Liver (tissue), 9 donors: ENCODE data around the gene LRRC72. TPM values are rescaled to one million over a fixed set of nuclear protein-coding genes. Genes with fewer than 3 reads are reported as not detected.

Experiments used
- DNase-seq: peaks from one replicate; pipeline ENCODE4 v3.0.0-alpha.2; 2017; ENCODE audit warnings: low spot score
- H3K27ac ChIP-seq, 2 donors: one replicate each; pipeline ENCODE4 v1.7.0; 2013; ENCODE audit warnings: inconsistent platforms in 2 of 2, low read length in 2 of 2, control low read depth in 1 of 2, low read depth in 1 of 2, mild to moderate bottlenecking in 1 of 2
- H3K27me3 ChIP-seq, 4 donors: one replicate each; pipeline versions ENCODE4 v1.6.1 to v1.7.0; 2013; ENCODE audit warnings: low read length in 3 of 4, inconsistent platforms in 1 of 4, mild to moderate bottlenecking in 1 of 4, moderate library complexity in 1 of 4; ENCODE audit not compliant: control insufficient read depth in 4 of 4, insufficient read depth in 4 of 4
- H3K36me3 ChIP-seq, 4 donors: one replicate each; pipeline versions ENCODE4 v1.6.1 to v1.7.0; 2013; ENCODE audit warnings: low read length in 3 of 4, mild to moderate bottlenecking in 3 of 4, low read depth in 1 of 4, moderate library complexity in 1 of 4; ENCODE audit not compliant: control insufficient read depth in 4 of 4, insufficient read depth in 3 of 4
- H3K4me1 ChIP-seq, 4 donors: one replicate each; pipeline versions ENCODE4 v1.6.1 to v1.7.0; 2013; ENCODE audit warnings: low read length in 3 of 4, mild to moderate bottlenecking in 3 of 4, moderate library complexity in 1 of 4; ENCODE audit not compliant: control insufficient read depth in 4 of 4, insufficient read depth in 4 of 4
- H3K4me3 ChIP-seq, 3 donors: one replicate each; pipeline versions ENCODE4 v1.6.1 to v1.7.0; 2013; ENCODE audit warnings: low read length in 3 of 3, control low read depth in 1 of 3, low read depth in 1 of 3, mild to moderate bottlenecking in 1 of 3
- H3K9ac ChIP-seq, 2 donors: one replicate each; pipeline ENCODE4 v1.7.0; 2013; ENCODE audit warnings: low read length in 2 of 2, mild to moderate bottlenecking in 2 of 2, moderate library complexity in 2 of 2, control low read depth in 1 of 2, low read depth in 1 of 2
- H3K9me3 ChIP-seq, 4 donors: one replicate each; pipeline versions ENCODE4 v1.6.1 to v1.7.0; 2013; ENCODE audit warnings: low read length in 3 of 4; ENCODE audit not compliant: control insufficient read depth in 4 of 4
- ATF3 ChIP-seq: IDR thresholded peaks from 2 replicates; pipeline ENCODE4 v1.6.1; 2016; ENCODE audit warnings: antibody characterized with exemption
- CTCF ChIP-seq: fragments of 150-350 bp; IDR thresholded peaks from 2 replicates; pipeline ENCODE4 v1.5.1; 2017; ENCODE audit warnings: improper control_type of control experiment, low read depth, low read length; ENCODE audit not compliant: missing input control
- EGR1 ChIP-seq, 2 donors: IDR thresholded peaks; 2 replicates each; pipeline ENCODE4 v1.6.1; 2016 to 2018; ENCODE audit warnings: antibody characterized with exemption in 2 of 2, low read depth in 2 of 2
- FOXA1 ChIP-seq: IDR thresholded peaks from 2 replicates; pipeline ENCODE4 v1.6.1; 2016; ENCODE audit warnings: antibody characterized with exemption
- FOXA2 ChIP-seq: IDR thresholded peaks from 2 replicates; pipeline ENCODE4 v1.6.1; 2016; ENCODE audit warnings: antibody characterized with exemption
- HNF4A ChIP-seq, 2 donors: conservative IDR thresholded peaks; 2 replicates each; pipeline ENCODE4 v1.6.1; 2016; ENCODE audit warnings: antibody characterized with exemption in 2 of 2, mild to moderate bottlenecking in 2 of 2
- HNF4G ChIP-seq: IDR thresholded peaks from 2 replicates; pipeline ENCODE4 v1.6.1; 2016; ENCODE audit warnings: antibody characterized with exemption
- JUND ChIP-seq, 2 donors: IDR thresholded peaks; 2 replicates each; pipeline ENCODE4 v1.6.1; 2016; ENCODE audit warnings: antibody characterized with exemption in 2 of 2
- MAX ChIP-seq: IDR thresholded peaks from 2 replicates; pipeline ENCODE4 v1.6.1; 2016; ENCODE audit warnings: antibody characterized with exemption
- REST ChIP-seq: IDR thresholded peaks from 2 replicates; pipeline ENCODE4 v1.6.1; 2016; ENCODE audit warnings: antibody characterized with exemption, mild to moderate bottlenecking
- RXRA ChIP-seq, 2 donors: IDR thresholded peaks; 2 replicates each; pipeline ENCODE4 v1.6.1; 2017 to 2018; ENCODE audit warnings: antibody characterized with exemption in 2 of 2, mild to moderate bottlenecking in 1 of 2
- SP1 ChIP-seq: IDR thresholded peaks from 2 replicates; pipeline ENCODE4 v1.6.1; 2018; ENCODE audit warnings: antibody characterized with exemption, mild to moderate bottlenecking
- TAF1 ChIP-seq: conservative IDR thresholded peaks from 2 replicates; pipeline ENCODE4 v1.6.1; 2016; ENCODE audit warnings: antibody characterized with exemption, mild to moderate bottlenecking
- YY1 ChIP-seq: IDR thresholded peaks from 2 replicates; pipeline ENCODE4 v1.6.1; 2016; ENCODE audit warnings: antibody characterized with exemption, mild to moderate bottlenecking
- ZBTB33 ChIP-seq: IDR thresholded peaks from 2 replicates; pipeline ENCODE4 v1.6.1; 2016; ENCODE audit warnings: antibody characterized with exemption
- WGBS: extraction: QIAGEN DNeasy Blood & Tissue Kit; methylation state at CpG from one replicate; pipeline ENCODE4 v1.1.7; 2013; 5-methylcytosine and 5-hydroxymethylcytosine counted together
- polyA plus RNA-seq, 2 donors: library from polyadenylated mRNA; stranded (reverse) in 1 of 2; unstranded in 1 of 2; fragments of 200-250 nt in 1 of 2; fragments of >200 nt in 1 of 2; fragmentation: Nextera tagmentation in 1 of 2; extraction: Ambion mirVana in 1 of 2; gene quantifications; one replicate each; pipeline versions ENCODE4 v1.2.1 to v1.2.3, GENCODE V29; 2013 to 2015
- total RNA-seq, 2 donors: library from RNA; depleted of rRNA; stranded (reverse); fragments of >200 nt; gene quantifications; one replicate each; pipeline ENCODE4 v1.2.3, GENCODE V29; 2014
- donor health status: healthy.
- donor health status: healthy.
- donor health status: healthy.
- donor health status: healthy.
- donor health status: healthy.

LRRC72 gene
- not detected for total RNA-seq
- polyA plus RNA-seq = not detected

- no peak within 1 kb of the TSS for H3K9ac ChIP-seq
- 97% methylated on average over 31 of the region's 31 CpGs for WGBS
- no peaks in the 10 kb centered on the region for H3K4me1 ChIP-seq
- TF ChIP-seq SP1 = no peak
- TF ChIP-seq EGR1 (IDR thresholded peaks at IDR 0.05; ENCODE audit: low read depth in 2 of 2) = no peak
- no peak for TF ChIP-seq HNF4A (conservative IDR thresholded peaks at IDR 0.05)
- TF ChIP-seq ZBTB33 = no peak
- no peak for TF ChIP-seq ATF3
- TF ChIP-seq FOXA1 = no peak
- no peaks in the 10 kb centered on the region for H3K36me3 ChIP-seq
- no peaks in the 10 kb centered on the region for H3K27me3 ChIP-seq
- no peaks in the 10 kb centered on the region for H3K9me3 ChIP-seq
- no peak within 1 kb of the TSS for H3K4me3 ChIP-seq
- no peak within 1 kb of the TSS for H3K27ac ChIP-seq
- no peak for DNase-seq
Observed at GRCh38 chr7:16526742-16527540, at the start of gene LRRC72. Gene LRRC72 (plus strand): TSS chr7:16526825. CDS start chr7:16526953, 128 bp downstream.

- Histone ChIP-seq H3K4me1 (no peaks in the 10 kb centered on the region), H3K9ac (no peak overlapping the region), H3K36me3 (no peaks in the 10 kb centered on the region), H3K9me3 (no peaks in the 10 kb centered on the region), H3K4me3 (no peak overlapping the region), H3K27me3 (peaks cover 0 to 3% (median 0%) of the 10 kb centered on the region in 4 donors), H3K27ac (no peak overlapping the region)
- no peak for DNase-seq
- WGBS = 87% methylated on average over 4 of the region's 4 CpGs
- TF ChIP-seq REST (no peak), CTCF (no peak), FOXA2 (no peak), JUND (IDR thresholded peaks at IDR 0.05) (no peak), TAF1 (no peak), MAX (no peak), FOXA1 (no peak), YY1 (no peak), HNF4A (conservative IDR thresholded peaks at IDR 0.05) (no peak), HNF4G (no peak), ZBTB33 (no peak), RXRA (IDR thresholded peaks at IDR 0.05) (no peak), EGR1 (IDR thresholded peaks at IDR 0.05; ENCODE audit: low read depth in 2 of 2) (no peak)
Observed at GRCh38 chr7:16479161-16479560, 47.5 kb upstream of the LRRC72 start.
